ENCODE results near the gene GOLGA6L4.
"Not testable (repeated sequence)": the region's sequence is repeated elsewhere in the genome, so short reads cannot be mapped to it uniquely, and the experiment has no call there.

GOLGA6L4 gene, protein sequence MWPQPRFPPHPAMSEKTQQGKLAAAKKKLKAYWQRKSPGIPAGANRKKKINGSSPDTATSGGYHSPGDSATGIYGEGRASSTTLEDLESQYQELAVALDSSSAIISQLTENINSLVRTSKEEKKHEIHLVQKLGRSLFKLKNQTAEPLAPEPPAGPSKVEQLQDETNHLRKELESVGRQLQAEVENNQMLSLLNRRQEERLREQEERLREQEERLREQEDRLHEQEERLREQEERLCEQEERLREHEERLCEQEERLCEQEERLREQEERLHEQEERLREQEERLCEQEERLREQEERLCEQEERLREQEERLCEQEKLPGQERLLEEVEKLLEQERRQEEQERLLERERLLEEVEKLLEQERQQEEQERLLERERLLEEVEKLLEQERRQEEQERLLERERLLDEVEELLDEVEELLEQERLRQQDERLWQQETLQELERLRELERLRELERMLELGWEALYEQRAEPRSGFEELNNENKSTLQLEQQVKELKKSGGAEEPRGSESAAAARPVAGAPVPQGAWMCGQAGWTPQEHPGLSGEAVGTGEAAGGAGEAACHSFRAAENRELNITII

DNA sequence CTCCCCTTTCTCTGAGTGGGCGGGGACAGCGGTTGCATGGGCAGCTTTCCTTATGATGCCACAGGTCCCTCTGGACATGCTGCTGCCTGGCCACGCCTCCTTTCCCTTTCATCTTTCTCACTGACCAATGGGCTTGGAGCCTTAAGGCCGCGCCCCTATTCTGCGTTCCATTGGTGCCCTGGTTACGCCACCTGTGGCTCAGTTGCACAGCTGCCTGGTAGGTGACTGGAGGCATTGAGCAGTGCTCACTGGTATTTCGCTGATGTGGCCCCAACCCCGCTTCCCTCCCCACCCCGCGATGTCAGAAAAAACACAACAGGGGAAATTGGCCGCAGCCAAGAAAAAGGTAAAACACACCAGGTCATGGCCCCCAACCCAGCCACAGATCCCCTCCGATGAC is at the start of gene GOLGA6L4:
Gene GOLGA6L4, plus strand, starts transcription at position 201 of the 400 bp plus-strand sequence. Its CDS starts 62 bp downstream, at position 263.
- not testable (repeated sequence) for DNase-seq (ENCODE audit: low read depth in 2 of 2)

DNA sequence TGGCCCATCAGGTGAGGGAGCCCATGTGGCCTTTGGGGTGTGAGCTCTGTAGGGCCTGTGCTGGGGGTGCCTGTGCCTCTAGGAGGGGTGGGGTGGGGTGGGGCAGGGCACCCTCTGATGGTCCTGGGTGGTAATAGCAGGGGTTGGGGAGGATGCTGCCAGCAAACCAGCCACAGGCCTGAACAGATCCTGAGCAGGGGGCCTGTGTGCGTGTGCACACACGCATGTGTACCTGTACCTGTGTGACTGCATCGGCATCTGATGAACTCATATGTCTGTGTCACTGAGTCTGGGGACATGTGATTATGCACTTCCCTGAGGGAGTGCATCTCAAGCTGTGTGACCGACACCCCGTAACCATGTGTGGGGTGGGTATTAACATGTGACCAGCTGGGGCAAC is 42.6 kb upstream of the GOLGA6L4 start:
- not testable (repeated sequence) for DNase-seq (ENCODE audit: low read depth in 2 of 2)

DNA sequence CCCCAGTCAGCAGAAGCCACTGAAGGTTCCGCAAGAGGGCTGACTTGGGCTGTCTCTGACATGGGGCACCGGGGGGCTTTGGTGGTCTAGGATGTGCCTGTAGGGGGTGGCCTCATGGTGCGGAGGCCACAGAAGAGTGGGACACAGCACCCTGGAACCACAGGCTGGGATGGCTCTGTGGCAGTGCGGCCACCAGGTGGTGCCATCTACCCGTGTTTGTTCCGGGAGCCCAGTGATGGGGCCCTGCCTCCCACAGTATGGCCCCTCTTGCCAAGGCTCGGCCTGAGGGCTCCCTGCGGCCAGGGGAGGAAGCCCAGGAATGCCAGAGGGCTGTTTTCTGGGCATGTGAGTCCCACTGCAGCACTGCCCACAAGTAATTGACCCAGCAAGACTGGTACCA is 40.0 kb upstream of the GOLGA6L4 start:
- not testable (repeated sequence) for DNase-seq (ENCODE audit: low read depth in 2 of 2)

DNA sequence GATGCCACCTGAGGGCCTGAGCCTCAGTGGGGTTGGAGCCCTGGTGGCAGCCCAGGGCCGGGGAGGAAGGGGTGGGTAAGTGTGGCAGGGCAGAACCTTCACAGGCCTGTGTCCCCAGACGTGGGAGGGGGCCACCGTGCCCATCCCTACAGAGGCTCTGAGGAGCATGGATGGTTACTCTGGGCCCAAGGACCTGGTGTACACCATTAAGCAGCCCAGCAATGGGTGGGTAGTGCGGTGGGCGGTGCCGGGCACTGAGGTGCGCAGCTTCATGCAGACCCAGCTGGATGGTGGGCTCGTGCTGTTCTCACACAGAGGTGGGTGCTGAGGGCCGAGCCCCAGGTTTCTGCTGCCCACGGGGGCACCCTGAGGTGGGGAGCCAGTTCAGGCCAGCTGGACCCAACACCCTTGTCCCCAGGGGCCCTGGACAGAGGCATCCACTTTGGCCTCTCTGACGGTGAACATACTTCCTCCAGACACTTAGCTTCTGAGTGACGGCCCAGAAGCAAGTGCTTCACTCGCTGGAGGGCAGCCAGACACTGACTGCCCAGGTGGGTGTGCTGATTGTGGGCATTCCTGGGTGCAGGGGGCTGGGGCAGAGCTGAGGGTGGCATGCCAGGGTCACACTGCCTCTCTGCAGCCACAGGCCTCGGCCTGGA is 38.9 kb upstream of the GOLGA6L4 start:
- not testable (repeated sequence) for DNase-seq (ENCODE audit: low read depth in 2 of 2)

DNA sequence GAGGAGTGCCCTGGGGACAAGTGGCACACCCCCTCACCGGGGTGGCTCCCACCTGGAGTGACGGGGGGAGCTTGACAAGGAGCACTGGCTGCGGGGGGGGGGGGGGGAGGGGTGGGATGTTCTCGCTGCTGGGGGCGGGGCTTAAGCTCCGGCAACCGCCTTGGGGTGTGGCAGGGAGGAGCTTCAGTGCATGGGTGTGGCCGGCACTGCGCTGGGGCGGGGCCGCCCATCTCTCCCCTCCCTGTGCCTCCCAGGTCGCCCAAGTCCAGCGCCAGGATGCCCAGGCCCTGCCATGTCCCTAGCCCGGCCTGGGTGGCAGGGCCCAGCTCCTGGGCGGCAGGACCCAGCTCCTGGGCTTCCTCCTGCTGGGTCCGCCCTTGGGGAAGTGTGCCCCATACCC is 35.7 kb upstream of the GOLGA6L4 start:
- DNase-seq (ENCODE audit: low read depth in 2 of 2): not testable (repeated sequence)

DNA sequence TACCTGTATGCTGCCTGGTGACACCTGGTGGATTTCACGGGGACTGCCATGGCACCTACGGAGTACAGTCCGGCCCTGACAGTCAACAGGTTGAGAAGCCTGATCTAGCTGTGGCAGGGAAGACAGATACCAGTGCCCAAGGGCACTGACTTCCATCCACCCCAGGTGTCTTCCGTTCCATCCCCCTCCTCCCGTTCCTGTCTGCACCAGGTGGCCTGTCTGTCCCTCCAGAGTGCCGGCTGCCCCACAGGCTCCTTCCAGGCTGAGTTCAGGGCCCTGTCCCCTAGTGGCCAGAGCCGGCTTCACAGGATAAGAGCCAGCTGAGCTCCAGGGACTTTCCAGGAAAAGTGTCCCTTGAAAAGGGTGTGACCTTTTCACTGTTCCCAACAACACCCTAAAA is 10.9 kb downstream of the GOLGA6L4 start:
- DNase-seq (ENCODE audit: low read depth in 2 of 2): not testable (repeated sequence)
